ENCODE data around the gene PRADC1.

GRCh38 chr2:73228631-73229030, 4.4 kb downstream of the PRADC1 start:
- TF ChIP-seq, protein P1, sequence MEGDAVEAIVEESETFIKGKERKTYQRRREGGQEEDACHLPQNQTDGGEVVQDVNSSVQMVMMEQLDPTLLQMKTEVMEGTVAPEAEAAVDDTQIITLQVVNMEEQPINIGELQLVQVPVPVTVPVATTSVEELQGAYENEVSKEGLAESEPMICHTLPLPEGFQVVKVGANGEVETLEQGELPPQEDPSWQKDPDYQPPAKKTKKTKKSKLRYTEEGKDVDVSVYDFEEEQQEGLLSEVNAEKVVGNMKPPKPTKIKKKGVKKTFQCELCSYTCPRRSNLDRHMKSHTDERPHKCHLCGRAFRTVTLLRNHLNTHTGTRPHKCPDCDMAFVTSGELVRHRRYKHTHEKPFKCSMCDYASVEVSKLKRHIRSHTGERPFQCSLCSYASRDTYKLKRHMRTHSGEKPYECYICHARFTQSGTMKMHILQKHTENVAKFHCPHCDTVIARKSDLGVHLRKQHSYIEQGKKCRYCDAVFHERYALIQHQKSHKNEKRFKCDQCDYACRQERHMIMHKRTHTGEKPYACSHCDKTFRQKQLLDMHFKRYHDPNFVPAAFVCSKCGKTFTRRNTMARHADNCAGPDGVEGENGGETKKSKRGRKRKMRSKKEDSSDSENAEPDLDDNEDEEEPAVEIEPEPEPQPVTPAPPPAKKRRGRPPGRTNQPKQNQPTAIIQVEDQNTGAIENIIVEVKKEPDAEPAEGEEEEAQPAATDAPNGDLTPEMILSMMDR (IDR thresholded peaks at IDR 0.05): no peak
- no peak for TF ChIP-seq POLR2A (IDR thresholded peaks at IDR 0.05)

All from body of pancreas (tissue), 4 donors.